CD4-positive, alpha-beta memory T cell (primary cell): ENCODE results near the gene POLR2A. TPM values are rescaled to one million over a fixed set of nuclear protein-coding genes. Genes with fewer than 3 reads are reported as not detected.

Experiments
- CTCF ChIA-PET: fragments of 350-600 bp; sonication (Branson Sonifier 250); formaldehyde crosslinking; loops from one replicate; lab custom pipeline; 2021; ENCODE audit warnings: inconsistent platforms; ENCODE audit not compliant: partially characterized antibody; lab: Charles Lee
- POLR2A ChIA-PET: fragments of 350-600 bp; sonication (Branson Sonifier 250); formaldehyde crosslinking; loops from one replicate; lab custom pipeline; 2021; ENCODE audit not compliant: partially characterized antibody; lab: Charles Lee
- DNase-seq, 5 donors: peaks; one replicate each; pipeline versions ENCODE4 v3.0.0 to v3.0.0-alpha.2; 2020 to 2022; ENCODE audit warnings: mixed read lengths in 1 of 5
- H3K27ac ChIP-seq: one replicate; pipeline ENCODE4 v1.7.0; 2013; ENCODE audit warnings: low read depth, low read length
- H3K27me3 ChIP-seq: 2 replicates; pipeline ENCODE4 v1.7.0; 2013; ENCODE audit warnings: mild to moderate bottlenecking, low read length, moderate library complexity; ENCODE audit not compliant: insufficient read depth
- H3K36me3 ChIP-seq: 2 replicates; pipeline ENCODE4 v1.7.0; 2013; ENCODE audit warnings: mild to moderate bottlenecking, low read length, moderate library complexity; ENCODE audit not compliant: insufficient read depth
- H3K4me1 ChIP-seq: 2 replicates; pipeline ENCODE4 v1.7.0; 2013; ENCODE audit warnings: mild to moderate bottlenecking, low read length, moderate library complexity; ENCODE audit not compliant: insufficient read depth
- H3K4me3 ChIP-seq, 2 donors: one replicate each; pipeline ENCODE4 v1.7.0; 2013; ENCODE audit warnings: low read length in 2 of 2, mild to moderate bottlenecking in 1 of 2
- H3K9me3 ChIP-seq, 2 donors: one replicate each; pipeline ENCODE4 v1.7.0; 2013; ENCODE audit warnings: low read length in 2 of 2, control low read depth in 1 of 2; ENCODE audit not compliant: control insufficient read depth in 1 of 2
- H3K27ac Mint-ChIP-seq, 7 donors: one replicate each; pipeline ENCODE4 v1.8.0; 2020 to 2021; ENCODE audit warnings: mixed read lengths in 7 of 7, mild to moderate bottlenecking in 6 of 7, inconsistent platforms in 3 of 7, moderate library complexity in 3 of 7
- H3K27me3 Mint-ChIP-seq, 2 donors: one replicate each; pipeline ENCODE4 v1.8.0; 2020 to 2021; ENCODE audit warnings: mixed read lengths in 2 of 2
- H3K36me3 Mint-ChIP-seq, 2 donors: one replicate each; pipeline ENCODE4 v1.8.0; 2020 to 2021; ENCODE audit warnings: mixed read lengths in 2 of 2, inconsistent platforms in 1 of 2, mild to moderate bottlenecking in 1 of 2
- H3K4me1 Mint-ChIP-seq, 4 donors: one replicate each; pipeline ENCODE4 v1.8.0; 2020 to 2021; ENCODE audit warnings: mixed read lengths in 4 of 4, mild to moderate bottlenecking in 1 of 4
- H3K4me3 Mint-ChIP-seq, 8 donors: one replicate each; pipeline ENCODE4 v1.8.0; 2020 to 2021; ENCODE audit warnings: mixed read lengths in 8 of 8, mild to moderate bottlenecking in 7 of 8, moderate library complexity in 6 of 8, inconsistent platforms in 3 of 8
- H3K9me3 Mint-ChIP-seq, 8 donors: one replicate each; pipeline ENCODE4 v1.8.0; 2020 to 2021; ENCODE audit warnings: mixed read lengths in 8 of 8, mild to moderate bottlenecking in 5 of 8, inconsistent platforms in 3 of 8, moderate library complexity in 1 of 8
- intact Hi-C: fragments of 100-400 bp; cut with micrococcal nuclease; formaldehyde crosslinking; loops from one replicate; pipeline ENCODE4 v1.15.1; 2023
- polyA plus RNA-seq, 2 donors: library from polyadenylated mRNA; unstranded; fragments of 300-500 nt; fragmentation: Illumina TruSeq; gene quantifications; one replicate each; pipeline ENCODE4 v1.2.3, GENCODE V29; 2021
- total RNA-seq, 2 experiments: library from RNA; stranded (reverse); gene quantifications; one replicate each; pipeline ENCODE4 v1.2.3, GENCODE V29; 2021

The POLR2A gene
- total and polyA plus RNA-seq, 4 experiments from 2014 or later = 8.6 to 191 (median 127) TPM

- Histone ChIP-seq H3K9me3 (no peaks in the 10 kb centered on the region), H3K4me3 (no peak overlapping the region), H3K36me3 (peaks cover 85% of the 10 kb centered on the region), H3K27me3 (no peaks in the 10 kb centered on the region), H3K27ac (no peak overlapping the region), H3K4me1 (no peaks in the 10 kb centered on the region)
- Mint-ChIP-seq H3K27ac (peak overlapping the region in 1 of 7 donors; percentile 54), H3K4me3 (no peak overlapping the region), H3K27me3 (no peaks in the 10 kb centered on the region), H3K4me1 (peaks cover 0 to 2% (median under 1%) of the 10 kb centered on the region in 4 donors), H3K9me3 (peaks cover 0 to 1% (median 0%) of the 10 kb centered on the region in 8 donors), H3K36me3 (peaks cover 58 to 84% of the 10 kb centered on the region in 2 donors)
- ChIA-PET POLR2A (interaction anchor here (1.4 kb wide), 1 partner anchor 17 kb away, joined by 5 read pairs; the partner anchor contains the start of gene POLR2A), CTCF (interaction anchor here (4.5 kb wide), 1 partner anchor 66 kb away, joined by 22 read pairs; the partner anchor contains the start of gene TMEM102)
- intact Hi-C loops = no loop called here
- DNase-seq = no peak
These were observed 17.6 kb downstream of the POLR2A start for GRCh38 chr17:7501729-7502128.

- peak overlapping the region in 2 of 7 donors; percentile 50 to 57 for H3K27ac Mint-ChIP-seq
- H3K9me3 Mint-ChIP-seq = peaks cover 0 to 1% (median 0%) of the 10 kb centered on the region in 8 donors
- POLR2A ChIA-PET = interaction anchor here (0.7 to 1.4 kb wide), 4 partner anchors 10 to 95 kb away, joined by 3 to 5 read pairs (median 4); partner anchors contain the start of genes NLGN2 and POLR2A
- H3K4me1 Mint-ChIP-seq = peaks cover 0 to 2% (median 0%) of the 10 kb centered on the region in 4 donors
- peaks cover 52 to 80% of the 10 kb centered on the region in 2 donors for H3K36me3 Mint-ChIP-seq
- Histone ChIP-seq H3K27ac (no peak overlapping the region), H3K4me3 (no peak overlapping the region), H3K36me3 (peaks cover 79% of the 10 kb centered on the region), H3K27me3 (no peaks in the 10 kb centered on the region), H3K4me1 (no peaks in the 10 kb centered on the region), H3K9me3 (no peaks in the 10 kb centered on the region)
- DNase-seq = no peak
- intact Hi-C loops = no loop called here
- CTCF ChIA-PET = interaction anchor here (4.5 kb wide), 1 partner anchor 66 kb away, joined by 22 read pairs; the partner anchor contains the start of gene TMEM102
- no peak overlapping the region for H3K4me3 Mint-ChIP-seq
- H3K27me3 Mint-ChIP-seq = no peaks in the 10 kb centered on the region
These were observed 18.1 kb downstream of the POLR2A start for GRCh38 chr17:7502171-7502847.

GRCh38 chr17:7502987-7503386 lies 18.8 kb downstream of the POLR2A start:
- H3K36me3 Mint-ChIP-seq = peaks cover 49 to 79% of the 10 kb centered on the region in 2 donors
- peaks cover 0 to 1% (median 0%) of the 10 kb centered on the region in 8 donors for H3K9me3 Mint-ChIP-seq
- no peak overlapping the region for H3K4me3 ChIP-seq
- H3K27ac ChIP-seq = no peak overlapping the region
- H3K27me3 ChIP-seq = no peaks in the 10 kb centered on the region
- intact Hi-C loops = loop anchor here (1.0 kb wide), 1 partner anchor 147 kb away; no protein-coding TSS in a partner anchor
- peak overlapping the region in 3 of 7 donors; percentile 46 to 80 (median 50) for H3K27ac Mint-ChIP-seq
- POLR2A ChIA-PET = interaction anchor here (0.7 to 1.4 kb wide), 4 partner anchors 10 to 95 kb away, joined by 3 to 5 read pairs (median 4); partner anchors contain the start of genes NLGN2 and POLR2A
- no peaks in the 10 kb centered on the region for H3K9me3 ChIP-seq
- no peak overlapping the region for H3K4me3 Mint-ChIP-seq
- no peaks in the 10 kb centered on the region for H3K27me3 Mint-ChIP-seq
- no peak for DNase-seq
- peaks cover 72% of the 10 kb centered on the region for H3K36me3 ChIP-seq
- CTCF ChIA-PET = interaction anchor here (4.5 kb wide), 1 partner anchor 67 kb away, joined by 22 read pairs; the partner anchor contains the start of gene TMEM102
- H3K4me1 Mint-ChIP-seq = peaks cover 0 to 2% (median 0%) of the 10 kb centered on the region in 4 donors
- H3K4me1 ChIP-seq = no peaks in the 10 kb centered on the region

- intact Hi-C loops = loop anchor here (1.0 kb wide), 1 partner anchor 147 kb away; no protein-coding TSS in a partner anchor
- Mint-ChIP-seq H3K36me3 (peaks cover 50 to 80% of the 10 kb centered on the region in 2 donors), H3K27ac (peak overlapping the region in 2 of 7 donors; percentile 42 to 50), H3K4me1 (peaks cover 0 to 2% (median 0%) of the 10 kb centered on the region in 4 donors), H3K4me3 (no peak overlapping the region), H3K27me3 (no peaks in the 10 kb centered on the region), H3K9me3 (peaks cover 0 to 1% (median 0%) of the 10 kb centered on the region in 8 donors)
- POLR2A ChIA-PET = interaction anchor here (0.9 to 1.3 kb wide), 2 partner anchors 17 to 96 kb away, joined by 3 read pairs; partner anchors contain the start of gene NLGN2
- Histone ChIP-seq H3K9me3 (no peaks in the 10 kb centered on the region), H3K4me1 (no peaks in the 10 kb centered on the region), H3K36me3 (peaks cover 67% of the 10 kb centered on the region), H3K27ac (no peak overlapping the region), H3K4me3 (no peak overlapping the region), H3K27me3 (no peaks in the 10 kb centered on the region)
- CTCF ChIA-PET = interaction anchor here (4.5 kb wide), 1 partner anchor 67 kb away, joined by 22 read pairs; the partner anchor contains the start of gene TMEM102
- no peak for DNase-seq
These were observed 19.4 kb downstream of the POLR2A start for GRCh38 chr17:7503521-7503920.

GRCh38 chr17:7508145-7508544 lies 24.0 kb downstream of the POLR2A start:
- no peaks in the 10 kb centered on the region for H3K27me3 Mint-ChIP-seq
- H3K36me3 Mint-ChIP-seq = peaks cover 56 to 89% of the 10 kb centered on the region in 2 donors
- H3K4me3 Mint-ChIP-seq = no peak overlapping the region
- no peak for DNase-seq
- no peaks in the 10 kb centered on the region for H3K9me3 Mint-ChIP-seq
- H3K27ac Mint-ChIP-seq = peak overlapping the region in 1 of 7 donors; percentile 75
- peaks cover 0 to 1% (median 0%) of the 10 kb centered on the region in 4 donors for H3K4me1 Mint-ChIP-seq
- intact Hi-C loops = no loop called here
- no peaks in the 10 kb centered on the region for H3K27me3 ChIP-seq
- H3K27ac ChIP-seq = no peak overlapping the region
- no peak overlapping the region for H3K4me3 ChIP-seq
- ChIA-PET CTCF (interaction anchor here (0.8 to 1.9 kb wide), 5 partner anchors 8 to 150 kb away, joined by 3 to 7 read pairs (median 5); partner anchors contain the start of gene SENP3), POLR2A (interaction anchor here (0.9 to 1.5 kb wide), 2 partner anchors 21 to 24 kb away, joined by 3 to 4 read pairs; no protein-coding TSS in a partner anchor)
- no peaks in the 10 kb centered on the region for H3K9me3 ChIP-seq
- H3K36me3 ChIP-seq = peaks cover 69% of the 10 kb centered on the region
- no peaks in the 10 kb centered on the region for H3K4me1 ChIP-seq

GRCh38 chr17:7508846-7509245 lies 24.7 kb downstream of the POLR2A start:
- Histone ChIP-seq H3K4me1 (no peaks in the 10 kb centered on the region), H3K36me3 (peaks cover 69% of the 10 kb centered on the region), H3K27me3 (no peaks in the 10 kb centered on the region), H3K9me3 (no peaks in the 10 kb centered on the region), H3K27ac (no peak overlapping the region), H3K4me3 (no peak overlapping the region)
- Mint-ChIP-seq H3K27ac (peak overlapping the region in 2 of 7 donors; percentile 35 to 75), H3K36me3 (peaks cover 54 to 89% of the 10 kb centered on the region in 2 donors), H3K4me1 (peaks cover 0 to 1% (median 0%) of the 10 kb centered on the region in 4 donors), H3K4me3 (no peak overlapping the region), H3K27me3 (no peaks in the 10 kb centered on the region), H3K9me3 (no peaks in the 10 kb centered on the region)
- CTCF ChIA-PET = interaction anchor here (1.3 kb wide), 1 partner anchor 52 kb away, joined by 5 read pairs; the partner anchor contains the start of gene SENP3
- no peak for DNase-seq
- POLR2A ChIA-PET = interaction anchor here (0.5 to 1.5 kb wide), 2 partner anchors 22 to 56 kb away, joined by 3 to 4 read pairs; no protein-coding TSS in a partner anchor
- intact Hi-C loops = no loop called here
